Epithelial cell of umbilical artery (primary cell): ENCODE data around the gene SELPLG. TPM values are rescaled to one million over a fixed set of nuclear protein-coding genes. Genes with fewer than 3 reads are reported as not detected.

ENCODE experiments used
- total RNA-seq: library from RNA; depleted of rRNA; stranded (reverse); fragments of >200 nt; gene quantifications from 2 replicates; pipeline ENCODE4 v1.2.3, GENCODE V29; 2014

SELPLG gene
- total RNA-seq = 0.61 TPM in 1 of 2 replicates, not detected in the other

DNA sequence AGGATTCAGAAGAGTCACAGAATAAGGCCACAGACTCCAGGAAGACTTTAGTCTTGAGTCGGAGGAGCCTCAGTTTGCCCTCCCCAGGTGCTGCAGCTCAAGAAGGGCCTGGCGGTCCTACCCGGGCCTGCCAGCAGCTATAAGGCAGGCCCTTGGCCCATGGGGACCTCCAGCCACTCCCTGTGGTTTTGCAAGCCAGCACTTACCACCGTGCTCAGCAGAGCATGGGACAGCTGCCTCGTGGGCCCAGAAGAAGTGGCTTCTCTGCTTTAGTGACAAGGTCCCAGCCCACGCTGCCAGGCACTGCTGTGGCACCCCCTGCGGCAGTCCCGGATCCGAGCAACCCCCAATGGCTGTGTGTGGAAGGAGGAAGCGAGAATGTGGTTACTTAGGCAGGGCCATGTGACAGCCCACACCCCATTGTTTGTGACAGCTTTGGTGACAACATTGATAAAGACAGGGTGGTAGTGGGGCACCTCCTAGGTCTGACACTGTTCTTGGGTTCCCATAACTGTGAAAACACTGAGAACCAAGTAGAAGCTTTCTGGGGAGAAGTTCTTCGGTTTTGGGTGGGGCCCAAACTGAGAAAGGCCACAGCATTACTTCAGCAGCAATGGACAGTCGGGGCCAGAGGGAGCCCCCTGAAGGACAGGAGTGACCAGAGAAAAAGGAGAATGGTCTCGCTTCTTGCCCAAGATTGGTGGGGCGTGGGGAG, at the start of gene SELPLG:
Gene SELPLG, minus strand, starts transcription at position 361 of the 715 bp plus-strand sequence. CDS start 9,587 bp downstream, outside the sequence.

GRCh38 chr12:108597559-108598471, 35.9 kb downstream of the SELPLG start, which contains the start of gene TMEM119:
Gene TMEM119, minus strand, starts transcription at chr12:108598084. Its CDS starts 5,701 bp downstream, at chr12:108592383.

Other genes with a start within 250 kb of the SELPLG start
- gene FICD, start 118.6 kb downstream of the SELPLG start, total RNA-seq = 4.9 and 5.3 TPM in 2 replicates
- gene SART3, start 72.7 kb downstream of the SELPLG start, total RNA-seq = 41.6 and 69.6 TPM in 2 replicates
- 95.5 and 117 TPM in 2 replicates for gene ISCU, start 71.3 kb downstream of the SELPLG start, total RNA-seq
- 0.32 and 0.76 TPM in 2 replicates for gene TMEM119, start 35.8 kb downstream of the SELPLG start, total RNA-seq
- 194 and 233 TPM in 2 replicates for gene CORO1C, start 97.6 kb upstream of the SELPLG start, total RNA-seq
- gene SSH1, start 223.7 kb upstream of the SELPLG start, total RNA-seq = 6.8 and 12.3 TPM in 2 replicates
- not detected in 2 replicates for gene DAO, start 246.2 kb upstream of the SELPLG start, total RNA-seq